GM18868 (cell line): ENCODE measurements around the gene COX6B2.

Source experiments
- ATAC-seq: cut with Tn5 transposase; IDR thresholded peaks from one replicate; pipeline ENCODE4 v1.9.1; 2021; ENCODE audit warnings: mild to moderate bottlenecking, moderate library complexity; ENCODE audit not compliant: unreplicated experiment

COX6B2 gene

DNA sequence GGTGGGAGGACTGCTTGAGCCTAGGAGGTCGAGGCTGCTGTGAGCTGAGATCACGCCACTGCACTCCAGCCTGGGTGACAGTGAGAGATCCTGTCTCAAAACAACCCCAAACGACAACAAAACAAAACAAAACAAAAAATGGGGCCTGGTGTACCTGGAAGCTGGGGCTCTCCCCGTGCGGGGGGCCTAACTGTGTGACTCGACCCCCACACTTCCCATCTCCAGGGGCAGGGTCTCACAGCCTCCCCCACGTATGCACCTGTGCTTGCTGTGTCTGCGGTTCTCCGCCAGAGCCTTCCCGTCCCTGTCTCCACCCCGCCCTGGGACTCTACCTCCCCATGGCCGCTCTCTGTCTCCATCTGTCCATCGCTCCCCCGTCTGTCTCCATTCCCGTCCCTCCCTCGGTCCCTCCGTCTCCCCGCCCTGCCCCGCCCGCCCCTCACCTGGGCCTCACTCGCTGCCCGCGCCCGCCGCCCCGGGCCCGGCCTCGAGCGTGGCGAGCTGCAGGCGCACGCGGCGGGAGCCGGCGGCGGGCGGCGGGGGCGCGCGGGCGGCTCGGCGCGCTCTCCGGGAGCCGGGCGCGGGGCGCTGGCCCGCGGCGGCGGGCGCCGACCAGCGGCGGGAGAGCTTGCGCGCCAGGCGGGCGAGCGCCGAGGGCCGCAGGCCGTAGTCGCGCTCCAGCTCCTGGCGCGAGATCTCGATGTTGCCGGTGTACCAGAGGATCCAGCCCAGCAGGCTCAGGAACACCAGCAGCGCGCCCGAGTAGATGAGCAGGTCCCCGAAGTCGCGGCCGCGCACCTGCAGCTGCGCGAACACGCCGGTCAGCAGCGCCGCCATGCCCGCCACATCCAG, 29.0 kb upstream of the COX6B2 start:
- ATAC-seq, result no peak

DNA sequence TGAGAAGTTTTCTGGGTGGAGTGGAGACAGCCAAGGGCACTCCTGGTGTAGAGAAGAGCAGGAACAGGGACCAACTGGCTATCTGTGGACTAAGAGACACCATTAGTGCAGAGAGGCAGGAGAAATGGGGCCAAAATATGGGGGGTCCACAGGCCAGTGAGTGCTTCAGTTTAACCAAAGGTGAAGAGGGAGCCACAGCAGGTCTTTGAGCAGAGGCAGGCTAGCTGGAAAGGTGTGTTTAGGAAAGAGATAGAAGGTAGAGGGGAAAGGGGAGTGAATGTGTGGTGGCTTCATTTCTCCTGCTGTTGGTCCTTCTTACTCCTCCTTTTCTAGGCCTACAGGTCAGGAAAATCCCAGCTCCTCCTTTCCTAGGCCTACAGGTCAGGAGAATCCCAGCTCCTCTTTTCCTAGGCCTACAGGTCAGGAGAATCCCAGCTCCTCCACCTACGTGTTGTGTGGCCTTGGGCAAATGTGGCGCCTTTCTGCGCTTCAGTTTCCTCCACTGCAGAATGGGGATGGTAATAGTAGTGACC, 28.1 kb upstream of the COX6B2 start:
- ATAC-seq, result no peak

DNA sequence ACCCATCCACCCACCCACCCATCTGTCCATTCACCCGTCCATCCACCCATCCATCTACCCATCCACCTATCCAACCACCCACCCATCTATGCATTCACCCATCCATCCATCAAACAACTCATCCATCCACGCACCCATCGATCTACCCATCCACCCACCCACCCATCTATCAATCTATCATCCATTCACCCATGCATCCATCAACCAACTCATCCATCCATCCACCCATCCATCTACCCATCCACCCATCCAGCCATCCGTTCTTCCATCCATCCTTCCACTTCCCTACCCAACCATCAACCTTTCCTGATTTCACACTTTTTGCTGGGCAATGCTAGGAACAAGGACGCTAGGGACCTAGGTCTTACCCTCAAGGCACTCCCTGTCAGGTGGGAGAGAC, 27.5 kb upstream of the COX6B2 start:
- no peak for ATAC-seq

DNA sequence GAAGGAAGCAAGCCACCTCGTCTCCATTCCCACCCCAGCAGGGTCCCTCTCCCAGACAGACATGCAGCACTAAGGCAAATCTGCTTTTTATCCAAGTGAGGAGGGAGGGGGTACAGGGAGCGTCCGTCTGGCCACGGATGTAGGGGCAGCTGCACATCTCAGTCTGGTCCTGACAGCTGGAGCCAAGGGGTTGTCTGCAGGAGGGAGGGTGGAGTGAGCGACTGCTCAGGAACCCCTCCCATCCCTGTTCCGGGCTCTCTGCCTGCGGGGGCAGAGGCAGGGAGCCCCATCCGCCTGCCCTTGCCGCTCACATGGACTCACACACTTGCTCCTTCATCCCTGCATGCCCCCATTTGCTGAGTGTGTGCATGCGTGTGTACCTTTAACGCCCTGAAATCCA, 24.7 kb upstream of the COX6B2 start:
- ATAC-seq, result no peak

DNA sequence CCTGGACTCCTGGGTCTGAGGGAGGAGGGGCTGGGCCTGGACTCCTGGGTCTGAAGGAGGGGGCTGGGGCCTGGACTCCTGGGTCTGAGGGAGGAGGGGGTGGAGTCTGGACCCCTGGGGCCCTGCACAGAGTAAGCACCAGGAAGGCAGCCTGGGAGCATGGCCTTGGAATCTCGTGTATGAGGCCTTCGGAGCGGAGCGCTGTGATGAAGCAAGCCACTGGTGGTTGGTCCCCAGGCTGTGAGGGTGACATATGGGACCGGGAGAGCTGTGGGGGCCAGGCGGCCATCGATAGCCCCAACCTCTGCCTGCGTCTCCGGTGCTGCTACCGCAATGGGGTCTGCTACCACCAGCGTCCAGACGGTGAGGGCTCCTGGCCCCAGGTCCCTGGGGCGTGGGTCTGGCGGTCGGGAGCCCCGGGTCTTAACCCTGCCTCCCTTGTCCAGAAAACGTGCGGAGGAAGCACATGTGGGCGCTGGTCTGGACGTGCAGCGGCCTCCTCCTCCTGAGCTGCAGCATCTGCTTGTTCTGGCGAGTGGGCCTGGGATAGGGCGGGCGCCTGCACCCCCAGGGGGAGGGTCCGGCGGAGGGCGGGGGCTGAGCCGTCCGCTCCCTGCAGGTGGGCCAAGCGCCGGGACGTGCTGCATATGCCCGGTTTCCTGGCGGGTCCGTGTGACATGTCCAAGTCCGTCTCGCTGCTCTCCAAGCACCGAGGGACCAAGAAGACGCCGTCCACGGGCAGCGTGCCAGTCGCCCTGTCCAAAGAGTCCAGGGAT, 23.0 kb upstream of the COX6B2 start:
- ATAC-seq, result no peak

- ATAC-seq, result no peak
Measured at GRCh38 chr19:55376241-55376933, 21.9 kb upstream of the COX6B2 start, which contains the start of gene TMEM190. Gene TMEM190, plus strand, starts transcription at chr19:55376826. Its CDS starts 28 bp downstream, at chr19:55376854.

- no peak for ATAC-seq
Measured at GRCh38 chr19:55373993-55374757, 19.7 kb upstream of the COX6B2 start.

DNA sequence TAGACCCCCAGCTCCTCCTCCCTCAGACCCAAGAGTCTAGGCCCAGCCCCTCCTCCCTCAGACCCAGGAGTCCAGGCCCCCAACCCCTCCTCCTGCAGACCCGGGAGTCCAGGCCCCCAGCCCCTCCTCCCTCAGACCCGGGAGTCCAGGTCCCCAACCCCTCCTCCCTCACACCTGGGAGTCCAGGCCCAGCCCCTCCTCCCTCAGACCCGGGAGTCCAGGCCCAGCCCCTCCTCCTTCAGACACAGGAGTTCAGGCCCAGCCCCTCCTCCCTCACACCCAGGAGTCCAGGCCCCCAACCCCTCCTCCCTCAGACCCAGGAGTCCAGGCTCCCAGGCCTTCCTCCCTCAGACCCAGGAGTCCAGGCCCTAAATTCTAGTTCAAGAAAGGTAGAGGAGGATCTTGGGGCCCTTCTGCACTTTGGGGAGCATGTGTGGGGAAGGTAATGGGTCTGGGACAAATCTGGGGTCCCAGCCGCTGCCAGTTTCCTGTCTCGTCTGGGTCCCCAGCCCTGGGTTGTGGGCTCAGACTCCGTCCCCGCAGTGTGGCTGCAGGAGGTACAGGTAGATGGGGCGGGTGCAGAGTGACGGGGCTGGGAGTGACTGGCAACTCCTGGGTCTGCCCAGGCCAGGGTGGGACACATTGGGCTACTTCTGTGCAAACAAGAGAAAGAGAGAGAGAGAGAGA, 18.9 kb upstream of the COX6B2 start:
- ATAC-seq, result no peak

- no peak for ATAC-seq
Measured at GRCh38 chr19:55372316-55373081, 18.0 kb upstream of the COX6B2 start.

GRCh38 chr19:55370305-55370988, 15.9 kb upstream of the COX6B2 start, which contains the start of gene IL11:
Gene IL11, minus strand, starts transcription at chr19:55370463. Its CDS starts 153 bp downstream, at chr19:55370310.
- no peak for ATAC-seq

DNA sequence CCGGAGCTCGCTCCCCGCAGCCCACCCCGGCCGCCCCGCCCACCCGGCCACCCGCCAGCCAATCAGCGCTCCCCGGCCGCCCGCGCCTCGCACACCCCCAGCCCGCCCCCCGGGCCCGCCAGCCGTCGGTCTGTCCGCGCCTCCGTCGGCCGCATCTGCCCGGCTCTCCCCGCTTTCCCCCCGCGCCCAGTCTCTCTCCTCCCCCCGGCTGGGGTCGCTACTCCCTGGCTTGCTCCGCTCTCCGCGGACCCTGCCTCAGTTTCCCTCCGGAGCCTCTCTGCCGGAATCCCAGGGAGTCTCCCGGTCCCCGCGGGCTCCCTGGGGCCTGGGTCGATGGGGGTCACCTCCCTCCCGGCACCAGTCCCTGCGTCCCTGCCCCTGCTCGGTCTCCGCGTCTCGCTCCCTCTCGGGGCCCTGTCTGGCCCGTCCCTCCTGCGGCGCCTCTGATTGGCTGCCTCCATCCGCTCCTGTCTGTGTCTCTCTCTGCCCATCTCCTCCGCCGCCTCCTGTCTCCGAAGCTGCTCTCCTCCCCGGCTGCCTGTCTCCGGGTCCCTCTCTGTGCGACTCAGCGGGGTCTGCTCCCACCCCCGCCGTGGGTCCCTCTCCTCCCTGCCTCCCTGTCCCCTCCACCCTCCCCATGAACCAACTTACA, 15.3 kb upstream of the COX6B2 start:
- no peak for ATAC-seq

DNA sequence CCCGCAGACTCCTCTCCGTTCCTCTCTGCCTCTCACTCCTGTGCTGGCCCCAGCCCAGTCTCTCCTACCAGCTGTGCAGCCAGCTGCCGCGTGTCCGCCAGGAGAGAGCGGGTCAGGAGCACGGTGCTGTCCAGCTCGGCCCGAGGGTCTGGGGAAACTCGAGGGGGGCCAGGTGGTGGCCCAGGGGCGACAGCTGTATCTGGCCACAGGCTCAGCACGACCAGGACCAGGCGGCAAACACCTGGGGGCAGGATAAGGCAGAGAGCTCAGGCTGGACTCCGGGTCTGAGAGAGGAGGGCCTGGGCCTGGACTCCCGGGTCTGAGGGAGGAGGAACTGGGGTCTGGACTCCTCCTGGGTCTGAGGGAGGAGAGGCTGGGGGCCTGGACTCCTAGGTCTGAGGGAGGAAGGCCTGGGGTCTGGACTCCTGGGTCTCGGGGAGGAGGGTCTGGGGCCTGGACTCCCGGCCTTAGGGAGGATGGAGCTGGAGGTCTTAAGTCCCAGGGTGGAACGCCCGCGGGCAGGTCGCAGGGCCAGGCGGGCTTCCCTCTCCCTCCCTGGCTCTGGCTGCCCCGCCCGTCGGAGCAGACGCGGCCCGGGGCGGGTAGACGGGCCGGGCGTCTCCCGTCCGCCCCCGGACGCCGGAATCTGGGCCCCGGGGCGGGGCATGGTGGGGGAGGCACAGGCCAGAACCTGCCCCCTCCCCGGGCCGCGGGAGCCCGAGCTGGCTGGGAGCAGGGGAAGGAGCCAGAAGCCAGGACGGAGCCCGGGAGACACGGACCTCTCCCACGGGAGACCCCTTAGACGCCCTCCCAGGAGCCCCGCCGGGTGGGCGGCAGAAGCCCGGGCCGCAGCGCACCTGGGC, 14.4 kb upstream of the COX6B2 start:
- no peak for ATAC-seq

- no peak for ATAC-seq
Measured at GRCh38 chr19:55368106-55368505, 13.6 kb upstream of the COX6B2 start.

DNA sequence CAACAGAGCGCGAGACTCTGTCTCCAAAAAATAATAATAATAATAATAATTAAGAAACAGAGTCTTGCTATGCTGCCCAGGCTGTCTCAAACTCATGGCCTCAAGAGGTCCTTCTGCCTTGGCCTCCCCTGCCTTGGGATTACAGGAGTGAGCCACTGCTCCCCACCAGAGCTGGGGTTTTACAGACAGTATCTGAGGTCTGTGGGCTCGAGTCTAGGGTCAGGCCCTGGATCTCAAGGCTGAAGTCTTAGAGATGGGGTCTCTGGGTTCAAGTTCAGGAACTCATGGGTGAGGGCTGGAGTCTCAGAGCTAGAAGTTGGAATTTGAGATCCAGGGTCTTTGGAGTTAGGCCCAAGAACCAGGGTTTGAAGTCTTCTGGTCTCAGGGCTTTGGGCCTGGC, 12.3 kb upstream of the COX6B2 start:
- ATAC-seq, result no peak

- ATAC-seq, result no peak
Measured at GRCh38 chr19:55365964-55366363, 11.4 kb upstream of the COX6B2 start.

DNA sequence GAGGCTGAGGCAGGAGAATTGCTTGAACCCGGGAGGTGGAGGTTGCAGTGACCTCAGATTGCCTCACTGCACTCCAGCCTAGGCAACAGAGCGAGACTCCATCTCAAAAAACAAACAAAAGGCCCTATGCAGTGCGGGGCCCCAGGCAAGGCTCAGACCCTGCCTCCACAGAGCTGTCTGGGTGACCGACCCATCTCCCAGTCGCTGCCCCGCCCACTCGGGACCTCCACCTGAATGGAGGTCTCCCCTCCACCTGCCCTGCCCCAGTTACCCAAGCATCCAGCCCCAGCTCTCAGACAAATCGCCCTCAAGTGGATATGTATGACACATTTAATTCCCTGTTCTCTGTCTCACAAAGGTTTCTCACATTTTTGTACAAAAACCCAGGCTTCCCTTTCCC, 10.7 kb upstream of the COX6B2 start:
- ATAC-seq, result no peak
